DMS153 treated with DMSO at 0.1 percent for 48 hours (cell line): Measurements from ENCODE around the gene RAD23A.
"Not testable (repeated sequence)": the region's sequence is repeated elsewhere in the genome, so short reads cannot be mapped to it uniquely, and the experiment has no call there.

Source experiments
- DNase-seq: peaks from one replicate; lab custom pipeline; 2025; ENCODE audit not compliant: unreplicated experiment; lab: John Stamatoyannopoulos, UW

RAD23A gene

GRCh38 chr19:12954612-12954962 lies 8.9 kb downstream of the RAD23A start:
- DNase-seq, result no peak

- DNase-seq, result not testable (repeated sequence)
Measured at GRCh38 chr19:12955575-12955974, 9.9 kb downstream of the RAD23A start.

GRCh38 chr19:12955996-12956395 lies 10.3 kb downstream of the RAD23A start:
- DNase-seq, result no peak

- peak; percentile 49 for DNase-seq
Measured at GRCh38 chr19:12956446-12957388, 11.1 kb downstream of the RAD23A start, which contains the start of gene GADD45GIP1. Gene GADD45GIP1 (minus strand): TSS chr19:12957223. CDS start chr19:12957212, 11 bp downstream.

GRCh38 chr19:12957389-12957952 lies 11.8 kb downstream of the RAD23A start:
- peak; percentile 49 for DNase-seq

- no peak for DNase-seq
Measured at GRCh38 chr19:12959481-12959880, 13.8 kb downstream of the RAD23A start.

GRCh38 chr19:12965017-12965811 lies 19.6 kb downstream of the RAD23A start:
- peak; percentile 67 for DNase-seq

GRCh38 chr19:12965812-12966135 lies 20.1 kb downstream of the RAD23A start:
- no peak for DNase-seq

GRCh38 chr19:12967907-12968306 lies 22.2 kb downstream of the RAD23A start:
- DNase-seq, result no peak

- DNase-seq, result no peak
Measured at GRCh38 chr19:12969292-12969988, 23.8 kb downstream of the RAD23A start, which contains the start of gene DAND5. Gene DAND5 (plus strand): TSS chr19:12969576. CDS start chr19:12969661, 85 bp downstream.

GRCh38 chr19:12970070-12970820 lies 24.6 kb downstream of the RAD23A start:
- DNase-seq, result no peak

- DNase-seq, result no peak
Measured at GRCh38 chr19:12973236-12973635, 27.6 kb downstream of the RAD23A start.

GRCh38 chr19:12974301-12975220 lies 28.9 kb downstream of the RAD23A start:
- DNase-seq, result no peak

- DNase-seq, result no peak
Measured at GRCh38 chr19:12975221-12975741, 29.6 kb downstream of the RAD23A start.

- not testable (repeated sequence) for DNase-seq
Measured at GRCh38 chr19:12976109-12976508, 30.4 kb downstream of the RAD23A start.

GRCh38 chr19:12979974-12980373 lies 34.3 kb downstream of the RAD23A start:
- no peak for DNase-seq

GRCh38 chr19:12982648-12983047 lies 37.0 kb downstream of the RAD23A start:
- no peak for DNase-seq

GRCh38 chr19:12983091-12983490 lies 37.4 kb downstream of the RAD23A start:
- DNase-seq, result no peak
